Stimulated activated CD8-positive, alpha-beta memory T cell treated with anti-CD3 and anti-CD28 coated beads, Interleukin-15, amount 100 ng/mL, for 4 hours (primary cell): ENCODE measurements around the gene ANKS1B.

ENCODE experiments used
- DNase-seq, 2 donors: peaks; one replicate each; pipeline ENCODE4 v3.0.0-alpha.2; 2020; ENCODE audit warnings: low read depth in 2 of 2

Gene ANKS1B

GRCh38 chr12:99960311-99960710 lies 24.4 kb downstream of the ANKS1B start:
- DNase-seq: no peak

- DNase-seq: no peak
These were observed 25.1 kb downstream of the ANKS1B start for GRCh38 chr12:99959549-99960170.

GRCh38 chr12:99957866-99958466 lies 26.8 kb downstream of the ANKS1B start:
- DNase-seq: no peak

- no peak for DNase-seq
These were observed 30.0 kb downstream of the ANKS1B start for GRCh38 chr12:99954724-99955123.

- DNase-seq: no peak
These were observed 36.4 kb downstream of the ANKS1B start for GRCh38 chr12:99948370-99948769.

GRCh38 chr12:99946131-99946530 lies 38.6 kb downstream of the ANKS1B start:
- DNase-seq: no peak

GRCh38 chr12:99935608-99936007 lies 49.1 kb downstream of the ANKS1B start:
- no peak for DNase-seq

- no peak for DNase-seq
These were observed 58.1 kb downstream of the ANKS1B start for GRCh38 chr12:99926511-99927169.

GRCh38 chr12:99920353-99920960 lies 64.3 kb downstream of the ANKS1B start:
- DNase-seq: no peak

GRCh38 chr12:99917711-99918402 lies 66.9 kb downstream of the ANKS1B start:
- DNase-seq: no peak

GRCh38 chr12:99916555-99916954 lies 68.2 kb downstream of the ANKS1B start:
- no peak for DNase-seq

- DNase-seq: no peak
These were observed 69.3 kb downstream of the ANKS1B start for GRCh38 chr12:99915251-99916082.

GRCh38 chr12:99914206-99914605 lies 70.5 kb downstream of the ANKS1B start:
- no peak for DNase-seq

GRCh38 chr12:99911967-99912366 lies 72.8 kb downstream of the ANKS1B start:
- no peak for DNase-seq

GRCh38 chr12:99911081-99911480 lies 73.7 kb downstream of the ANKS1B start:
- no peak for DNase-seq

- no peak for DNase-seq
These were observed 74.4 kb downstream of the ANKS1B start for GRCh38 chr12:99910342-99910741.

GRCh38 chr12:99906786-99907579 lies 77.8 kb downstream of the ANKS1B start:
- no peak for DNase-seq

- DNase-seq: no peak
These were observed 83.6 kb downstream of the ANKS1B start for GRCh38 chr12:99901181-99901580.

- no peak for DNase-seq
These were observed 86.1 kb downstream of the ANKS1B start for GRCh38 chr12:99898645-99899044.

- no peak for DNase-seq
These were observed 105.3 kb downstream of the ANKS1B start for GRCh38 chr12:99879439-99879838.

- DNase-seq: no peak
These were observed 109.7 kb downstream of the ANKS1B start for GRCh38 chr12:99875081-99875480.
